Kidney glomerular epithelial cell (primary cell): ENCODE data around the gene ENTREP1.
"Not testable (repeated sequence)": the region's sequence is repeated elsewhere in the genome, so short reads cannot be mapped to it uniquely, and the experiment has no call there.

Source experiments
- DNase-seq: peaks from one replicate; lab custom pipeline; 2025; lab: John Stamatoyannopoulos, UW

Gene ENTREP1

GRCh38 chr9:69409936-69410335, 84.9 kb downstream of the ENTREP1 start:
- not testable (repeated sequence) for DNase-seq

DNA sequence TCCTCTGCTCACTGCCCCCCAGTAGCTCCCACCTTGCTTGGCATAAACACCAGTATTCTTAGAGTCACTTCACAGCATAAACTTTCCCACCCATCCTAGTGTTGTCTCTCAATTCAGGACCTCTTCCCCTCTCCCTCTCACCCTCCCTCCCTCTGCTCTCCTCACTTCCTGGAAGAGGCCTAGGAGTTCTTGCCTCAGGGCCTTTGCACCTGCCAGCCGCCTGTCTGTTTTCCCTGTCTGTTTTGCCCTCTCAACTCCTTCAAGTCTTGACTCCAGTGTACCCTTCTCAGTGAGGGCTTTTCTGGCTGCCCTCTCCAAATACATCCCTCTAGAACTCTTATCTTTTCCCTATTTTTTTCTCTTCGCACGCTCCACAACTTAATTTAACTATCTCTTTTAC, 86.2 kb downstream of the ENTREP1 start:
- no peak for DNase-seq

- DNase-seq = no peak
Observed at GRCh38 chr9:69411931-69412740, 87.1 kb downstream of the ENTREP1 start.

DNA sequence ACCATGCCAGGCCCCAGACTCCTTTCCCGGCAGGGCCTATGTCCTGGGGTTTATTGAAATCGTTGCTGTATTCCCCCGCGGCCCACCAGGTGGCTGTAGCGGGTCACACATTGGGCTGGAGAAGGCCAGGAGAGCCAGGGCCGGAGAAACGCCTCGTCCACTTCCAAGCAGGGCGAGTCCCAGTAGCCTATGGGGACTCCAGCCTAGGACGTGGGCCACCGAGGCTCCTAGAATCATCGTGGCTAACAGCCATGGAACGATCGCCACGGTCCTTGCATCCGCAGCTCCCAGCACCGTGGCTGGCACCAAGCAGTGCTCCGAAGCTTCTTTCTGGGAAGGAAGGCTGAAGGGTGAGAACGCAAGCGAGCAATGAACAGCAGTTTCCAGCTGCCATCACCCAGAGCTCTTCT, 87.7 kb downstream of the ENTREP1 start:
- peak; percentile 3 for DNase-seq

DNA sequence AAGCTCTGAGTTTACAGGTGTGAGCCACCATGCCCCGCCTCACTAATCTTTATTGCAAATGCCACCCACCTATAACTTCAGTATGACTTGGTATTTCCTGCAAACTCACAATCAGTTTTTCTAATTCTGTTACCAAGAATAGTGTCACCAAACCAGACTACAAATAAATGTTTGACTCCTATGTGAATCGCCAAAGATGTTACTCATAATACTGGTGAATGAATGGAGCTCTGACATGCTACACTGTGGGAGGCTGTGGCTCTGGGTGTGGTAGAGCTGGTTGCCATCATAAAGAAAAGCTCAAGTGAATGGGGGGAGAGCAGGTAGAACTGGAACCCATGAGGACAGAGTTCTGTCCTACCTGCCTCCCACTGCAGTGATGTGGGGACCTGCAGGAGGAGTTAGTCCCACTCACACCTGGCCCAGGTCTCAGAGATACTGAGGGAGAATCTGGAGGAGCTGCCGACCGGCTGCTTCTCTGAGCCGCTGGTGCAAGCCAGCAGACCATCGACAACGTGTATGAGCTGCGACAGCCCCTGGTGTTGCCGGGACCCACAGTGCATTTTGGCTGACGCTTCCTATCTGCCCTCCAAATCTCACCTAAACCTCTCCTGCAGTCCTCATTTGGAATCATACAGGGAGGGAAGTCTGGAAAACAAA, 95.7 kb downstream of the ENTREP1 start:
- DNase-seq = no peak

- peak; percentile 48 for DNase-seq
Observed at GRCh38 chr9:69421908-69422801, 97.1 kb downstream of the ENTREP1 start.

DNA sequence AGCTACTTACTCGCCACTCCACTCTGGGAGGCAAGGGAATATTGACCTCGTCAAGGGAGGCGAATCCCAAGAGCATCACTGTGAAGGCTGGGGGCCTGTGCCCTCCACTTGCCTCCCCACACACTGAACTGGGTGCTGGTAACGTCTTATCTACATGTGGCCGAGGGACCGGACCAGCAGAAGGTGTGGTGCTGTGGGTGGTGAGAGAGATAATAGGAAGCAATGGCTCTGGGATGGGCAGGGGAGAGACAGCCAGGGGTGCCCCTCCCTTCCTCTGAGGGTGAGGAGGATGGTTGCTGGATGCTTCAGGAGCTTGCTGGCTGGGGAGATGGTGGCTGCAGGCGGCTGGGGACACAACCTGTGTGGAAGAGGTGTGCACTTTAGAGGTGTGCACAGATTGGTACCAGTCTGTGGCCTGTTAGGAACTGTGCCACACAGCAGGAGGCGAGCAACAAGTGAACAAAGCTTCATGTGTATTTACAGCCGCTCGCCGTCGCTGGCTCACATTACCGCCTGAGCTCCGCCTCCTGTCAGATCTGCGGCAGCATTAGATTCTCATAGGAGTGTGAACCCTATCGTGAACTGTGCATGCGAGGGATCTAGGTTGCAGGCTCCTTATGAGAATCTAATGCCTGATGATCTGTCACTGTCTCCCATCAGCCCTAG, 100.3 kb downstream of the ENTREP1 start:
- DNase-seq = no peak

GRCh38 chr9:69427286-69427685, 102.3 kb downstream of the ENTREP1 start:
- no peak for DNase-seq

DNA sequence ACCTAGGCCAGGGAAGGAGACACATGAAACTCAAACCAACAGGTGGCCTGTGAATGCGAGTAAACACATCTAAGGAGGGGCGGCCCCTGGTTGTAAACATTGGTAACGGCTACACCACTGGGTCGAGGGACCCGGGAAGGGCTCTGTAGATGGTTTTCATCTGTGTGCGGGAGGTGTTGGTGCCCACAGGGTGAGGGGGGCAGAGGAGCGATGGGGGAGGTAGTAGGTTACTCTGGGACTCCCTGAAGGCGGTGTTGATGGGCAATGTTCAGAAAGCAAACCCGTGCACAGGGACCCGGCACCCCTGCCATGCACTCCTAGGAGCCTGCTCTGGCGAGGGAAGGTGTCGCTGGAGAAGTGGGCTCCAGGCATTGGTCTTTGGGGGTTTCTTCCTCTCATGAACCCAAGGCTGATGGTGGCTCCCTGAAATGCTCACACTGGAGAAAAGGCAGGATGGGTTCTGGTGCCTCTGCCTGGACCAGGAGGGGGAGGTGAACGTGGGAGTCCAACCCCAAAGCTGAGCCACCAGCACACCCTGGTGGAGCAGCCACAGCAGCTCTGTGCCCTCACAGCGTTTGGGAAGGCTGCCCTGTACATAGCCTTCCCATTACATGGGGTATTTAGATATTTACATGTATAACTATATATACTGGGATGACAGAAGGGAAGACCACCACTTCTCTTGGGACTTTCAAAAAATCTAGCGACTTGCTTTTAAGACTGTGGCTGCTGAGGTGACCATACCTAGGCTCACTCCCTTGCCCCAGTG, 103.2 kb downstream of the ENTREP1 start:
- no peak for DNase-seq

DNA sequence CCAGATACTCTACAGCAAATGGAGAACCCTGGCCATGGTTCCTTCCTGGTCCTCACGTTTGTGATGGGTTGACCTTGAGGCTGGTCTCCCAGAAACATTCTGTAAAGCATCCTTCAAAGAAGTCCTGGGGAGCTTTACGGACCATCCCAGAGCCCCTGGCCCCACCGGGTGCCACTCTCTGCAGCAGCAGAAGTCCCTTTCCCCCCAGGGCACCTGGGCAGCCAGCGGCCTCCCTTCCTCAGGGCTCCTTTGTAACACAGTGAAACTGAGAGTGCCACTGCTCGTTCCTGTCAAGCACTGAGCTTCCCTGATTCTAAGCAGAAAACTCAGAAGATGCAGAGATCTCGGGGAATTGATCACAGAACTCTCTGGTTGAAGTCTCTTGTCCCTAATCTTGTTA, 104.3 kb downstream of the ENTREP1 start:
- DNase-seq = no peak

DNA sequence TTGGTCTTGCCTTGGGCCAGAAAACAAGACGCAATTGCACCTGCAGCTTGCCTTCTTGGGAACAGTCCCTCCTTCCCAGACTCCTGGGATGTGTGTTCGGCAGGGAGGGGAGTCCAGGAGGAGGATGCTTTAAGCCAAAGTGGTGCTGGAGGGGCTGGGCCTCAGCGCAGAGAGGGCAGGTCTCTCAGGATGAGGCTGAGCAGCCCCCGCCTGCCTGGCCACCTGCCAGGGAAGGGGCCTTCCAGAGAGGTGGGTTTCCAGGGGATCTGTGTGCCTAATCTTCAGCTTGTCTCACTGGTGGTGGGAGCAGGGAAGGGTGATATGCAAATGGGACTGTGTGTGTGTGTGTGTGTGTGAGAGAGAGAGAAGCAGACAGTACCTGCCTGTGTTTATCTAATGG, 105.2 kb downstream of the ENTREP1 start:
- no peak for DNase-seq

GRCh38 chr9:69431203-69431602, 106.2 kb downstream of the ENTREP1 start:
- DNase-seq = no peak

- no peak for DNase-seq
Observed at GRCh38 chr9:69431777-69432176, 106.8 kb downstream of the ENTREP1 start.

DNA sequence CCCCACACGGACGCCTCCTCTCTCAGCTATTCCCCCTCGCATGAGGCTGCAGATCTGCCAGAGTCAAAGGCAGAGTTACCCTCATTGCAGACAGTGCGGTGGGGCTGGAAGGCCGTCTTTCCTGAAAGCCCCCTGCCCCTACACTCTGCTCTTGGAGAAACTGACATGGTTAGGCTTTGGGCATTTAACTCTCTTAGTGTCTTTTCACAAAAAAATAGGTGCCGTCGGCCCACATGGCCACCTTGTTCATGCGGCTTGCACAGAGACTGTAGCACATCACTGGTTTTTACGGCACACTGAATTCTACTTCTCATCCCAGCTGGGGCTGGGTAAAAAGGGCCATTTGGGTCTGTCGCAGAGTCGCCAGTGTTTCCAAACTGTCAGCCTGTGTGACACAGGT, 107.6 kb downstream of the ENTREP1 start:
- no peak for DNase-seq

DNA sequence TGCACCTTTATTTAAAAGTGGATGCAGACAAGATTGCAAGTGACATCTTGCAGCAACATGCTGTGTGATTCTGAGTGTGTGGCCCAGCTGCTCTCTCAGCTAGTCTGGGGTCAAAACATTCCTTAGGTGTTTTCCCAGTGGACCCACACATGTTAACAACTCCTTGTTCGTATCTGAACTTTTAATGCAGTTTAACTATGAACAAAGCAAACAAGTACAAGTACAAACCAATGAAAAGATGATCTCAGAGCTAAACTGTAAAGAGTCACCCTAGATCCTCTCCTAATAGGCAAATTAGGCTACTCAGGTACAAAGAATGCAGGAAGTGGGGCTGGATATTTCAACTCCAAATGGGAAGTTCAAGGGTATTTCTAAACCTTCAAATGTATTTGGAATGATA, 108.4 kb downstream of the ENTREP1 start:
- no peak for DNase-seq

DNA sequence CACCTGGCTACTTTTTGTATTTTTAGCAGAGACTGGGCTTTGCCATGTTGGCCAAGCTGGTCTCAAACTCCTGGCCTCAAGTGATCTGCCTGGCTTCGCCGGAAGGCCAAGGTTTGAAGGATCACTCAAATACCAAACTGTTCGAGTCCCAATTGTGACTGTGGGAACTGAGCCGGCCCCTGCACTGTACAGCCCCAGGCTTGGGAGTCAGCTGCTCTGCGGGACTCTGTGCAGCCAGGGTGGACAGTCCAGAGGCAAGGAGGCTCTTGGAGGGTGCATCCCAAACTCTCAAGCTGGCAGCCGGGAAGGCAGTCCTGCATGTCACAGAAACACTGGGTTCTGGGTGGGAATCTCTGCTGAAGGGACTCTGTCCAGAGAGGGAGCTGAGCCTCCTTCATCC, 109.0 kb downstream of the ENTREP1 start:
- no peak for DNase-seq

DNA sequence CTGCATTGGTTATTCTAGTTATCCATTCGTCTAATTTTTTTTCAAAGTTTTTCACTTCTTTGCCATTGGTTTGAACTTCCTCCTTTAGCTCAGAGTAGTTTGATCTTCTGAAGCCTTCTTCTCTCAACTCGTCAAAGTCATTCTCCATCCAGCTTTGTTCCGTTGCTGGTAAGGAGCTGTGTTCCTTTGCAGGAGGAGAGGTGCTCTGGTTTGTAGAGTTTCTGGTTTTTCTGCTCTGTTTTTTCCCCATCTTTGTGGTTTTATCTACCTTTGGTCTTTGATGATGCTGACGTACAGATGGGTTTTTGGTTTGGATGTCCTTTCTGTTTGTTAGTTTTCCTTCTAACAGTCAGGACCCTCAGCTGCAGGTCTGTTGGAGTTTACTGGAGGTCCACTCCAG, 114.6 kb downstream of the ENTREP1 start:
- not testable (repeated sequence) for DNase-seq

DNA sequence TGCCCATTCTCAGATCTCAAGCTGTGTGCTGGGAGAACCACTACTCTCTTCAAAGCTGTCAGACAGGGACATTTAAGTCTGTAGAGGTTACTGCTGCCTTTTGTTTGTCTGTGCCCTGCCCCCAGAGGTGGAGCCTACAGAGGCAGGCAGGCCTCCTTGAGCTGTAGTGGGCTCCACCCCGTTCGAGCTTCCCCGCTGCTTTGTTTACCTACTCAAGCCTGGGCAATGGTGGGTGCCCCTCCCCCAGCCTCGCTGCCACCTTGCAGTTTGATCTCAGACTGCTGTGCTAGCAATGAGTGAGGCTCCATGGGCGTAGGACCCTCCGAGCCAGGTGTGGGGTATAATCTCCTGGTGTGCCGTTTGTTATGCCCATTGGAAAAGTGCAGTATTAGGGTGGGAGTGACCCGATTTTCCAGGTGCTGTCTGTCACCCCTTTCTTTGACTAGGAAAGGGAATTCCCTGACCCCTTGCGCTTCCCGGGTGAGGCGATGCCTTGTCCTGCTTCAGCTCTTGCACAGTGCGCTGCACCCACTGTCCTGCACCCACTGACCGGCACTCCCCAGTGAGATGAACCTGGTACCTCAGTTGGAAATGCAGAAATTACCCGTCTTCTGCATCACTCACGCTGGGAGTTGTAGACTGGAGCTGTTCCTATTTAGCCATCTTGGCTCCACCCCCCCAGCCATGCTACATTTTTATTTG, 115.4 kb downstream of the ENTREP1 start:
- DNase-seq = not testable (repeated sequence)
